Measurements from ENCODE around the gene ZDHHC20. TPM values are rescaled to one million over a fixed set of nuclear protein-coding genes. Genes with fewer than 3 reads are reported as not detected.

ZDHHC20 gene
- total and polyA plus RNA-seq, 2 of the 13 experiments (the other 11 are each of a cell fraction or from before 2014, with no cell fraction given) = 19.9 to 59.9 TPM

DNA sequence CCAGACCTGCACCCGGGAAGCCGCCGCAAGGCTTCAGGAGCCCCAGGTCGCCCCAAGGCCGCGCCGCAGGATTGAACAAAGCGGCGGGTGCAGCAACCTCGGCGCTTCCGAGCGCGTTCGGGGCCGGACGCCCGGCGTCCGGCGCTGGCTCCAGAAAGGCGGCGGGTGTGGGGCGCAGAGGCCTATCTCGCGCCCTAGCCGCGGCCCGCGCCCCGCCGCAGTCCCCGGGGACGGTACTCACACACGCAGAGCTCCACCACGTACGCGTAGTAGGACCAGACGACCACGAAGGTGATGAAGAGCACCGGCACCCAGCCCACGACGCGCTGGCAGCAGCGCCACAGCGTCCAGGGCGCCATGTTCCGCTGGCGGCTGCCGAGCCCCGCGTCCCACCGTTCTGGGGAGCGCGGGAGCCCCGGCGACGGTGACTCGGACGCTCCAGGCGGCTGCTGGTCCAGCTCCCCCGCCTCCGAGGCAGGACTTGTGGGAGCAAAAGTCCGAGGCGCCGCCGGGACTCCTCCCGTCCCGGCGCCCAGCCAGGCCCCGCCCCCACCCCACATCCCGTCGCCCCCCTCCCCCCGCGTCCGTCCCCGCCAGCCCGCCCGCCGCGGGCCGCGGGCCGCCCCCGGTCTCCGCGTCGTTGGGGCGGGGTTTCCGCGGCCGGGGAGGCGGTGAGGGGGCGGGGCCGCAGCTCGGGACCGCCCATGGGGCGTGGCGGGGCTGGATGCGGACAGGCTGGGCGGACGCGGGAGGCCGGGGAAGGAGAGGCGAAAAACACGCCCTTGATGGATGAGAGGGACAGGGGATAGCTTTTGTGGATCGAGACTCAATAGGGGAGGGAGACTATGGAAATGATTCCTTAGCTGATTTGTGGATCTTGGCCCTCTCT lies at the start of gene ZDHHC20 (continued):
- TF ChIP-seq ZNF768 (CRISPR knock-in tag; IDR thresholded peaks at IDR 0.05) (0 out of 2 replicates have a peak, but pooled peaks have one; percentile 38), HDAC1 (CRISPR knock-in tag; IDR thresholded peaks at IDR 0.05) (peak; percentile 68), AHR (CRISPR knock-in tag; IDR thresholded peaks at IDR 0.05) (peak; percentile 53; the same call in 1 of the 2 replicates), ZNF75D (CRISPR knock-in tag; IDR thresholded peaks at IDR 0.05; ENCODE audit: borderline replicate concordance) (no peak), MXD3 (CRISPR knock-in tag; IDR thresholded peaks at IDR 0.05) (peak; percentile 46; the same call in 1 of the 2 replicates), BATF2 (CRISPR knock-in tag; IDR thresholded peaks at IDR 0.05) (peak; percentile 67; the same call in 1 of the 2 replicates), ZFX (CRISPR knock-in tag; IDR thresholded peaks at IDR 0.05; ENCODE audit: low read depth) (peak; percentile 84), ZFAT (CRISPR knock-in tag; conservative IDR thresholded peaks at IDR 0.05) (no peak), ARNT2 (CRISPR knock-in tag; IDR thresholded peaks at IDR 0.05; ENCODE audit: low read depth) (peak; percentile 65; the same call in 1 of the 2 replicates), KDM5A (IDR thresholded peaks at IDR 0.05; ENCODE audit: borderline replicate concordance, low read length) (peak; percentile 3; the same call in 1 of the 2 replicates), HNF4A (CRISPR knock-in tag; IDR thresholded peaks at IDR 0.05) (peak; percentile 26; the same call in 1 of the 2 replicates), NFAT5 (CRISPR knock-in tag; IDR thresholded peaks at IDR 0.05) (no peak), IKZF4 (CRISPR knock-in tag; IDR thresholded peaks at IDR 0.05; ENCODE audit: borderline replicate concordance, low read depth, not compliant biosample characterization) (peak; percentile 49), ZNF263 (CRISPR knock-in tag; IDR thresholded peaks at IDR 0.05) (peak; percentile 77), HOXA9 (CRISPR knock-in tag; IDR thresholded peaks at IDR 0.05; ENCODE audit: borderline replicate concordance) (no peak), EEA1 (CRISPR knock-in tag; IDR thresholded peaks at IDR 0.05; ENCODE audit: borderline replicate concordance) (0 out of 2 replicates have a peak, but pooled peaks have one; percentile 45), THYN1 (CRISPR knock-in tag; IDR thresholded peaks at IDR 0.05; ENCODE audit: borderline replicate concordance, low read depth) (no peak), JARID2 (CRISPR knock-in tag; IDR thresholded peaks at IDR 0.05; ENCODE audit: insufficient replicate concordance) (no peak)
- TF ChIP-seq, protein P1, sequence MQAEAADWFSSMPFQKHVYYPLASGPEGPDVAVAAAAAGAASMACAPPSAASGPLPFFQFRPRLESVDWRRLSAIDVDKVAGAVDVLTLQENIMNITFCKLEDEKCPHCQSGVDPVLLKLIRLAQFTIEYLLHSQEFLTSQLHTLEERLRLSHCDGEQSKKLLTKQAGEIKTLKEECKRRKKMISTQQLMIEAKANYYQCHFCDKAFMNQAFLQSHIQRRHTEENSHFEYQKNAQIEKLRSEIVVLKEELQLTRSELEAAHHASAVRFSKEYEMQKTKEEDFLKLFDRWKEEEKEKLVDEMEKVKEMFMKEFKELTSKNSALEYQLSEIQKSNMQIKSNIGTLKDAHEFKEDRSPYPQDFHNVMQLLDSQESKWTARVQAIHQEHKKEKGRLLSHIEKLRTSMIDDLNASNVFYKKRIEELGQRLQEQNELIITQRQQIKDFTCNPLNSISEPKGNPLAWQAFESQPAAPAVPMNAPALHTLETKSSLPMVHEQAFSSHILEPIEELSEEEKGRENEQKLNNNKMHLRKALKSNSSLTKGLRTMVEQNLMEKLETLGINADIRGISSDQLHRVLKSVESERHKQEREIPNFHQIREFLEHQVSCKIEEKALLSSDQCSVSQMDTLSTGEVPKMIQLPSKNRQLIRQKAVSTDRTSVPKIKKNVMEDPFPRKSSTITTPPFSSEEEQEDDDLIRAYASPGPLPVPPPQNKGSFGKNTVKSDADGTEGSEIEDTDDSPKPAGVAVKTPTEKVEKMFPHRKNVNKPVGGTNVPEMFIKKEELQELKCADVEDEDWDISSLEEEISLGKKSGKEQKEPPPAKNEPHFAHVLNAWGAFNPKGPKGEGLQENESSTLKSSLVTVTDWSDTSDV (CRISPR knock-in tag; IDR thresholded peaks at IDR 0.05) = 0 out of 2 replicates have a peak, but pooled peaks have one; percentile 34
